ENCODE measurements around the gene ARHGEF39. TPM values are rescaled to one million over a fixed set of nuclear protein-coding genes. Genes with fewer than 3 reads are reported as not detected.
A peak's percentile ranks its signal among the peaks of the same experiment; 100 is the strongest.
"Not testable (repeated sequence)": the region's sequence is repeated elsewhere in the genome, so short reads cannot be mapped to it uniquely, and the experiment has no call there.

ARHGEF39 gene
- total RNA-seq, 1 experiment from 2014 or later, result 7.5 TPM

DNA sequence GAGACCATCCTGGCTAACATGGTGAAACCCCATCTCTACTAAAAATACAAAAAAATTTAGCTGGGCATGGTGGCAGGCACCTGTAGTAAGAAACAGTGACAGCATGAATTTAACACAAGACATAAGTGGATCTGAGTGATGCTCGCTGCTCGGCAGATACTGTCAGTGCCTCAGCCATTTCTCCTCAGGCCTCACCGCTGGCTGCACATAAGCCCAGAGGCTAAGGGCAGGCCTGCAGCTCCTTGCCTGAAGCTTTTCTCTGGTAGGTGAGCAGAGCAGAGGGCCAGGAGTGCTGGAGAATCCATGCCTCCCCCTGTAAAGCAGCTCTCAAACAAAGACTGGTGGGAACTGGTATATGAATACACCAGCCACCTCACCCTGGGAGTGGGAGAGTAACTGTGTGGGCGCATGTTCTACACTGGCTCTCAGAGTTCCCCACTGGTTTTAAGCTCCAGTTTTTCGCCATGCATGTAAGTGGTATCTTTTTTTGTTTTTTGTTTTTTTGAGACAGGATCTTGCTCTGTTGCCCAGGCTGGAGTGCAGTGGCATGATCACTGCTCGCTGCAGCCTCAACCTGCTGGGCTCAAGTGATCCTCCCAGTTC lies 36.5 kb downstream of the ARHGEF39 start:
- no peak for DNase-seq (ENCODE audit: extremely low read depth, low read depth)

DNA sequence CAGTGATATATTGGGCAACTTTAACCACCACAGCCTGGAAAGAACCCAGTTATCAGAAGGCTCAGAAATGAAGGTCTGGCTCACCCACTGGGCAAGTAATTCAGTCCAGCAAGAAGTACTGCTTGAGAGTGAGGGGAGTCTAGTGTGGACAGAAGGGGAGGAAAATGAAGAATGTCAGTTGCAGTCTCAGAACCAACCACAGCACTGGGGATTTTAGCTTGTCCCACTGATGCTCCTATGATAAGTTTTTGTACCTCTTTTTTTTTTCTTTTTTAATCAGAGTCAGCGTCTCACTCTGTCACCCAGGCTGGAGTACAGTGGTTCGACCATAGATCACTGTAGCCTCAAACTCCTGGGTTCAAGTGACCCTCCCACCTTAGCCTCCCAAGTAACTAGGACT lies 37.4 kb downstream of the ARHGEF39 start:
- DNase-seq (ENCODE audit: extremely low read depth, low read depth), result no peak

DNA sequence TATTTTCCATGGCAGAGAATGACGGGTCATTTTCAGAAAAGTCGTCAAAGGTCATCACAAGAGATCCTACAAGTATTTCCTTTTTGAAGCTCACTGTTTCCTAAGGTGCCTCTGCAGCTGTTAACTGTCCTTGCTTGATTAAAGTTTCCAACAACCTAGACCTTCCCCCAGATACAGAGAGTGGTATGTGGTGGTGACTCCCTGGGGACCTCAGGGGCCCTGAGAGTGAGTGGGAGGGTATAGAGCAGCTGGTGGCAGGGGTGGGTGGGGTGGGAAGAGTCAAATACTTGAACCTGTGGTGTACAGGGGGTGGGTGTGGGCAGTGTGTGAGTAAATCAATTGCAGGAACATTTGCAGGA lies 45.2 kb downstream of the ARHGEF39 start:
- DNase-seq (ENCODE audit: extremely low read depth, low read depth), result no peak

DNA sequence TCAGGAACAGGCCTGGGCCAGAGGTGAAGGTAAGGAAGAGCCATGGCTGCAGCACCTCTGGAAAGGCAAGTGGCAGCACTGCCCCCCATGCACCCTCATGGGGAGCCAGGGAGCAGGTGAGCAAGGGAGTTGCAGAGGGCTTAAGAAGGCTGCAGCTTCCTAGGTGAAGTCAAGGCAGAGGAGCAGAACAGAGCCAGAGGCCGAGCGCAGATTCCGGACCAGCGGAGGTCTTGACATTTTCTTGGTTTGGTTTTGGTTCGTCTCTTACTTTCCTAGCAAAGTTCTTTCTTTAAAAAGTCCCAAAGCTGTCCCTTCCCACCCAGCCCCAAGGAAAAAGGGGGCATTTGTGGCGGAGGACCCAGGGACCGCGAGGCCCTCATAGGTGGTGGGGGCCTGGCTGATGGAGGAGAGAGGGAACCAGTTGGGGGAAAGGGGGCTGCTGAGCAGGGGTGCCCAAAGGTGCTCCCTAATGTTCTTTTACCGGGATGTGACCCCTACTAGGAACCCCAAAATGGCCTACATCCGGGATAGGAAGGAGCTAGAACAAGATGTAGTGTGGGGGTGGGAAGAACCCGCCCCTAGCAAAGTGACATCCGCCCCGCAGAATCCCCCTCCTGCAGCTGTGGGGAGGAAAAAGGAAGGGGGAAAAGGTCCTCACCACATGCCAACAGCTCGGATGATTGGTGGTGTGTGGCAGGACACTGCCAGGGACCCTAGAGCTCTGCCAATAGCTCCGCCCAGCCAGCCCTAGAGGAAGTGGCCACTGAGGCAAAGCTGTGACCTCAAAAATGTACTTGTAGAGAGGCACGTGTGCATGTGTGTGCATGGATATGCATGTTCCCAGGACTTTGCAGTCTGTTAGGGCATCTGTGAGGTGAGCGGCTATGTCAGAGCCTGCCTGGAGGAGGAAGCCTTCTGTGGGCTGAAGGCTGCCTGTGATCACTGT lies 45.9 kb downstream of the ARHGEF39 start:
- DNase-seq (ENCODE audit: extremely low read depth, low read depth), result no peak

DNA sequence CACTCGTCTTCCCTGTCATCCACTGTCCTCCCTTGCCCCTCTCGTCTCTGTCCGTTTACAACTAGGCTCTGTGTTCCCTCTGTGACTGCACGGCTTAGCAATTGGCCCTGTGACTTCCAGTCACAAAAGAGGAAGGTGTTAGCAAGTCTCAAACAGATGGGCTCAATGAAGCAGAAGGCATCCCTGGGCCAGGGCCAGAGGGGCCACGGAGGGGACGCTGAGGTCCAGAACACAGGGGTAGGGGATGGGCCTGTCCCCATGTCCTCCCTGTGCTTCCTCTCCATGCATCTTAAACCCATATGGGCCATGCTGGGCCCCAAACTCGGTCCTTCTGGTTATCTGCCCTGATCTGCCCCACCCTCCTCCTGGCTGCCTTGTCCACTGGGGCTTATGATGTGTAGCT lies 46.7 kb downstream of the ARHGEF39 start, which contains the start of gene CD72:
CD72 (minus strand) TSS at position 89 of the 403 bp plus-strand sequence. CDS start 110 bp downstream, outside the sequence.
- DNase-seq (ENCODE audit: extremely low read depth, low read depth), result no peak

DNA sequence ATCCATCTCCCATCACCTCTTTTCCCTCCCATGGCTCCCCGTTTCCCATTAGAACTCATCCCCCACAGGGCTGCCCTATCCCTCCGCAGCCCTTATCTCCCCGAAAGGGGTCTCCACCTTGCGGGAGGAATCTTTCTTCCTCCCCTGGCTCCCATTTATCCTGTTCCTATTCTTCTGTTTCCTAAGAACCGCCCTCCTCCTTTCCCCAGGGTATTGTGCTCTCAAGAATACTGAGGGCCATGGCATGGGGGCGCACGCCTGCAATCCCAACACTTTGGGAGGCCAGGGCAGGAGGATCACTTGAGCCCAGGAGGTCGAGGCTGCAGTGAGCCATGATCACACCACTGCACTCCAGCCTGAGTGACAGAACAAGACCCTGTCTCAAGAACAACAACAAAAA lies 47.4 kb downstream of the ARHGEF39 start:
- DNase-seq (ENCODE audit: extremely low read depth, low read depth), result no peak

DNA sequence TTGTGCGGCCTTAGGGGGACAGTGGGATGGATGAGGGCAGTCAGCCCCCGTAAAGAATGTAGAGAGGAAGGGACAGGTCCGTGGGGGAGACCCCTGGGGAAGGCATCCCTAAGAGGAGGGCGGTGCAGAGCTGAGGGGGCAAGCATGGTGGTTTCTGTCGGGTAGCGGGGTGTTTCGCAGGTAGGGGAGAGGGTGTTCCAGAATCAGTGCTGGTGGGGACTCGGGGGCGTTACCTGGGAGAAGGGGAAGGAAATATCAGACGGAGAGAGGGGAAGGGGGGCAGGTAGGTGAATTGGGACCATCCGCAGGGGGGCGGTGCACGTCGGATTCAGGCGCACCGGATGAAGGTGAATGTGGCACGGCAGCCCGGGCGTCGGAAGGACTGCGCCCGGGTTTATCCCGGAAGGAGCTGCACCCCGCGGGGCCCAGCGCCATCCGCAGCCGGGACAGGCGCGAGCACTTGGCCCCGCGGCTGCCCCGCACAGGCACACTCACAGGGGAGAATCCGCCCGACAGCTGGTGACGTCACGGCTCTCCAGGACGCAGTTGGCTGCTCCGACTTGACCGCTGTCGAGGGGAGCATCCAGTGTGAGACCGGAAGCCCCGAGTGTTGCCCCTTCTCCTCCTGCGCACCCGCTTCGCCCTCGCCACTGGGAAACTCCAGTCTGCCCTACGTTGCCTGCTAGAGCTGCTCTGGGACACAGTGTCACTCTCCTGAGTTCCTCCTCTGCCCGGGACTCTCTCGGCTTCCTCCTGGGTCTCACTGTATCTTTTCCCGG lies 48.1 kb downstream of the ARHGEF39 start:
- DNase-seq (ENCODE audit: extremely low read depth, low read depth), result no peak

DNA sequence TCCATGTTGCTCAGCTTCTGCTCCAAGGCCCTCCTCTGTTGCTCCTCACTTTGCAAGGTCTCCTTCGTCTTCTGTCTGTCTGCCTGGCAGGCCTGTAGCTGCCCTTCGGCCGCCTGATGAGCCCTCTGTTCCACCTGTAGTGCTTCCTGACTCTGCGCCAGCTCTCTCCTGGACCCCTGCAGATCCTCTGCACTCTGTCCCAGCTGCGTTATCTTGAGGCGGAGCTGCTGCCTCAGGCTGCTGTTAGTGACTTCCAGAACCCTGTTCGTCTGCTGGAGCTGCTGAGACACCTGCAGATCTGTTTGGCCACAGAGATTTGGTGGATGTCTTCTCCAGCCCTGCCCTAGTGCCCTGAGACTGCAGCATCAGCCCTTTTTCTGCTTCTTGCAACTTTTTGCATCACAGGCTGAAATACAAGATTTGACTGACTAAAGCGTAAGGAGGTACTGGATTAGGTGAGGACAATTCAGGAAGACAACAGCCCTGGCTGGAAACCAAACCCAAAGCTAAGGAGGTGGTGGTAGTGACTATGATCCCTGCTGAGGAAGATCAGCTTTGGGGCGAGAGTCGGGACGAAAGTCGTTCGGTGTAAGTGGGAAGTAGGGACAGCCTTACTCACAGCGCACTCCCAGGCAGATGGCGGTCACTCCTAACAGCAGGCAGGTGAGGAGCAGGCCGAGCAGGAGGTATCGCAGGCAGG lies 48.9 kb downstream of the ARHGEF39 start:
- DNase-seq (ENCODE audit: extremely low read depth, low read depth), result no peak

DNA sequence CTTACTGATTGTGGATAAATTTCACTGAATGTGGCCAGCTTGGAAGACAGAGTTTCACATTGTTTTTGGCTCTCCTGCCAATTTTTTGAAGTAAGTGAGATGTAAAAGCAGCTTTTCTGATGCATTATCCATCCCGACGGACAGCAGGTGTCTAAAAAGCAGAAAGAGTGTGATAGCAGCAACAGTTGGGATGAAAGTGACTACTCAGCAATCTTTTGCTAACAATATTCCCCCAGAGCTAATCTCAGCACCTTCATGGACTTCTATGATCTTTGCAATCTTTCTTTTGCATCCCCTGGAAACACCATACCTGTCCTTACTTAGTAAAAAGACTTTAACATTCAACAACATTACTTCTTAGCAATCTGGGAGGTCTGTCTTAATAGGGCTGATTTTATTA lies 52.2 kb downstream of the ARHGEF39 start:
- no peak for DNase-seq (ENCODE audit: extremely low read depth, low read depth)

DNA sequence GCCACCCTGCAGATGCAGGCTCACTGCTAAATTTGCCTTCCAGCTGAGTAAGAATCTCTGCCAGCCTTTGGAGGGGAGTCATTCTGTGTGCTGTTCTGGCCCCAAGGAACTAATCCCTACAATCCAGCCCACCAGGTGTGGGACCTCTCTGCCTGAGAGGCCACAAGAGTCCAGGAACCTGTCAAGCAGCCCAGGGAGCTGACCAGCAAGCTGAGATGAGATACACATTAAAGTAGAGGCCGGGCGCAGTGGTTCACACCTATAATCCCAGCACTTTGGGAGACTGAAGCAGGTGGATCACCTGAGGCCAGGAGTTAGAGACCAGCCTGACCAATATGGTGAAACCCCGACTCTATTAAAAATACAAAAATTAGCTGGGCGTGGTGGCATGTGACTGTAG lies 52.9 kb downstream of the ARHGEF39 start:
- not testable (repeated sequence) for DNase-seq (ENCODE audit: extremely low read depth, low read depth)

DNA sequence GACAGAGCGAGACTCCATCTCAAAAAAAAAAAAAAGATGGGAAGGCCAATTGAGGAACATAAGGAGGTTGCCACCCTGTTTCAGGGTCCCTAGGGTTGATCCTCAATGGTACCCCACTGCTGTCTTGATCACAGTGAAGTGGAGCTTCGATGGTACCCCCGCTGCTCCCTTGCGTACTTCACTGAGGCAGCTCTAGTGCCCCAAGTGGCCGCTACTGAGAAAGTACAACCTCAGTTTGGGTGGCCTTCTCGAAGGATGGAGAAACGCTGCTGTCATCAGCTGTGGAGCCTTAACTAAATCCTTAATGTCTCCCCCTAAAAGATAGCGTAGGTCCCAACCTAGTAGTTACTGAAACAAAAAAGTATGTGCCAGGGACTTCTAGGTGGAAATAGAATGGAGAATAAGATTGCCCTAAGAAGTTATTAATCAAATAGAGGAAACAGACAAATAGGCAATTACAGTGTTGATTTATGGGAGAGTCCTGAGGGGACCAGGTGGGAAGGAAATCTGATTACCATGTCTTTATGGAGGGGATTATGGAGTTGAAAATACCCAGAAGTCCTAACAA lies 53.7 kb downstream of the ARHGEF39 start:
- DNase-seq (ENCODE audit: extremely low read depth, low read depth), result peak; percentile 23

DNA sequence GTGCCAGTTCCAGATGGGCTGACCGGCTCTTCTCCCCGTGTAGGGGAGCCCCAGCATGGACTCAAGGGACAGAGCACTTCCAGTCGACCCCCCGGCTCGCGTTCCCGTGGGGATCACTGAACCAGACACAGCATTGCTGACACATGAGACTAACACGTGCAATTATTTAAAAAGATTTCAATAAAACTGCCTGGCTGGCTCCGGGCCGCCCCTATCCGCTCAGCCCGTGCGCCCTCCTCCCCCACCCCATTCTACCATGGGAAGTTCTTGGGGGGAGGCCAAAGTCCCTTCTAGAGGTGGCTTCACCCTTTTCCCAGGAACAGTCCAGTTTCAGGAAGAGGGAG lies 55.2 kb downstream of the ARHGEF39 start:
- DNase-seq (ENCODE audit: extremely low read depth, low read depth), result no peak

Small RNA genes lying within 50 kb of the gene (small RNA-seq; reads per million reads assigned to genes)
- gene RMRP (0 reads per million in 2 experiments), gene RN7SL22P (0 reads per million in 2 experiments)

Other genes starting within 250 kb of the ARHGEF39 start
- gene RUSC2, start 175.1 kb downstream of the ARHGEF39 start, total RNA-seq (2014; rRNA removed; shearing (Covaris generic)), result 10.1 and 10.9 TPM in 2 replicates
- 7.8 and 8.5 TPM in 2 replicates for gene TESK1, start 59.9 kb downstream of the ARHGEF39 start, total RNA-seq (2014; rRNA removed; shearing (Covaris generic))
- not detected in 2 replicates for gene CD72, start 46.8 kb downstream of the ARHGEF39 start, total RNA-seq (2014; rRNA removed; shearing (Covaris generic))
- not detected in 2 replicates for gene SIT1, start 14.3 kb downstream of the ARHGEF39 start, total RNA-seq (2014; rRNA removed; shearing (Covaris generic))
- gene RMRP, start 7.2 kb downstream of the ARHGEF39 start, total RNA-seq (2014; rRNA removed; shearing (Covaris generic)), result 9,964 and 10,171 TPM in 2 replicates
- gene CCDC107, start 6.9 kb downstream of the ARHGEF39 start, total RNA-seq (2014; rRNA removed; shearing (Covaris generic)), result 6.3 and 8.4 TPM in 2 replicates
- 10.1 and 13.7 TPM in 2 replicates for gene CA9, start 8.7 kb upstream of the ARHGEF39 start, total RNA-seq (2014; rRNA removed; shearing (Covaris generic))
- gene TPM2, start 24.7 kb upstream of the ARHGEF39 start, total RNA-seq (2014; rRNA removed; shearing (Covaris generic)), result 36.3 and 40.7 TPM in 2 replicates
- gene TLN1, start 67.0 kb upstream of the ARHGEF39 start, total RNA-seq (2014; rRNA removed; shearing (Covaris generic)), result 44.8 TPM in 2 replicates
- 22.4 and 24.5 TPM in 2 replicates for gene CREB3, start 67.5 kb upstream of the ARHGEF39 start, total RNA-seq (2014; rRNA removed; shearing (Covaris generic))
- gene GBA2, start 84.0 kb upstream of the ARHGEF39 start, total RNA-seq (2014; rRNA removed; shearing (Covaris generic)), result 19.8 and 24.0 TPM in 2 replicates
- gene RGP1, start 84.1 kb upstream of the ARHGEF39 start, total RNA-seq (2014; rRNA removed; shearing (Covaris generic)), result 13.0 and 15.0 TPM in 2 replicates
- 1.1 TPM in 1 of 2 replicates, not detected in the other for gene MSMP, start 89.1 kb upstream of the ARHGEF39 start, total RNA-seq (2014; rRNA removed; shearing (Covaris generic))
- 1.7 and 7.0 TPM in 2 replicates for gene NPR2, start 126.4 kb upstream of the ARHGEF39 start, total RNA-seq (2014; rRNA removed; shearing (Covaris generic))
- 0.14 and 0.47 TPM in 2 replicates for gene SPAG8, start 147.1 kb upstream of the ARHGEF39 start, total RNA-seq (2014; rRNA removed; shearing (Covaris generic))
- 18.2 and 22.8 TPM in 2 replicates for gene HINT2, start 149.8 kb upstream of the ARHGEF39 start, total RNA-seq (2014; rRNA removed; shearing (Covaris generic))
- gene FAM221B, start 163.5 kb upstream of the ARHGEF39 start, total RNA-seq (2014; rRNA removed; shearing (Covaris generic)), result not detected in 2 replicates
- 1.2 and 1.4 TPM in 2 replicates for gene TMEM8B, start 164.0 kb upstream of the ARHGEF39 start, total RNA-seq (2014; rRNA removed; shearing (Covaris generic))
- not detected in 2 replicates for gene OR13J1, start 205.2 kb upstream of the ARHGEF39 start, total RNA-seq (2014; rRNA removed; shearing (Covaris generic))
- gene HRCT1, start 241.0 kb upstream of the ARHGEF39 start, total RNA-seq (2014; rRNA removed; shearing (Covaris generic)), result 1.4 and 3.2 TPM in 2 replicates
- gene SPAAR, start 244.3 kb upstream of the ARHGEF39 start, total RNA-seq (2014; rRNA removed; shearing (Covaris generic)), result 0.46 TPM in 1 of 2 replicates, not detected in the other